ENCODE measurements around the gene ACTRT2.

DNA sequence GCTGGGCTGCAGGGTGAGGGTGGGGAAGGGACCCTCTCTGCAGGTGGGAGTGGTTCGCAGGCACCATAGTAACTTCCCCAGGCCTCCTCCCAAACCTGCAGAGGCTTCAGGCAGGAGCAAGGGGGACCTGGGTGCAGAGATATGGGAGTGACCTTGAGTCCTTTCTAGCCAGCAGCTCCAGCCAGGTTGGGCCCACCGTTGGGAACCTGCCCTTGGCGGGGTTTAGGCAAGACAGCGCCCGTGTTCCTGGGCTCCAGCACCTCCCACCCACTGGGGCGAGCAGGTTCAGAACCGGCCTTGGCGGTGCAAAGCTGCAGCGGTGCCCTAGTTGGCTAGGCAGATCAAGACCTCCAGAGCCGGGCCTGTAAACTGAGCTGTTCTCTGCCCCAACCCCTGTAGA lies 45.6 kb downstream of the ACTRT2 start:
- TF ChIP-seq, protein P1, sequence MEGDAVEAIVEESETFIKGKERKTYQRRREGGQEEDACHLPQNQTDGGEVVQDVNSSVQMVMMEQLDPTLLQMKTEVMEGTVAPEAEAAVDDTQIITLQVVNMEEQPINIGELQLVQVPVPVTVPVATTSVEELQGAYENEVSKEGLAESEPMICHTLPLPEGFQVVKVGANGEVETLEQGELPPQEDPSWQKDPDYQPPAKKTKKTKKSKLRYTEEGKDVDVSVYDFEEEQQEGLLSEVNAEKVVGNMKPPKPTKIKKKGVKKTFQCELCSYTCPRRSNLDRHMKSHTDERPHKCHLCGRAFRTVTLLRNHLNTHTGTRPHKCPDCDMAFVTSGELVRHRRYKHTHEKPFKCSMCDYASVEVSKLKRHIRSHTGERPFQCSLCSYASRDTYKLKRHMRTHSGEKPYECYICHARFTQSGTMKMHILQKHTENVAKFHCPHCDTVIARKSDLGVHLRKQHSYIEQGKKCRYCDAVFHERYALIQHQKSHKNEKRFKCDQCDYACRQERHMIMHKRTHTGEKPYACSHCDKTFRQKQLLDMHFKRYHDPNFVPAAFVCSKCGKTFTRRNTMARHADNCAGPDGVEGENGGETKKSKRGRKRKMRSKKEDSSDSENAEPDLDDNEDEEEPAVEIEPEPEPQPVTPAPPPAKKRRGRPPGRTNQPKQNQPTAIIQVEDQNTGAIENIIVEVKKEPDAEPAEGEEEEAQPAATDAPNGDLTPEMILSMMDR (IDR thresholded peaks at IDR 0.05): no peak
- TF ChIP-seq, protein P2, sequence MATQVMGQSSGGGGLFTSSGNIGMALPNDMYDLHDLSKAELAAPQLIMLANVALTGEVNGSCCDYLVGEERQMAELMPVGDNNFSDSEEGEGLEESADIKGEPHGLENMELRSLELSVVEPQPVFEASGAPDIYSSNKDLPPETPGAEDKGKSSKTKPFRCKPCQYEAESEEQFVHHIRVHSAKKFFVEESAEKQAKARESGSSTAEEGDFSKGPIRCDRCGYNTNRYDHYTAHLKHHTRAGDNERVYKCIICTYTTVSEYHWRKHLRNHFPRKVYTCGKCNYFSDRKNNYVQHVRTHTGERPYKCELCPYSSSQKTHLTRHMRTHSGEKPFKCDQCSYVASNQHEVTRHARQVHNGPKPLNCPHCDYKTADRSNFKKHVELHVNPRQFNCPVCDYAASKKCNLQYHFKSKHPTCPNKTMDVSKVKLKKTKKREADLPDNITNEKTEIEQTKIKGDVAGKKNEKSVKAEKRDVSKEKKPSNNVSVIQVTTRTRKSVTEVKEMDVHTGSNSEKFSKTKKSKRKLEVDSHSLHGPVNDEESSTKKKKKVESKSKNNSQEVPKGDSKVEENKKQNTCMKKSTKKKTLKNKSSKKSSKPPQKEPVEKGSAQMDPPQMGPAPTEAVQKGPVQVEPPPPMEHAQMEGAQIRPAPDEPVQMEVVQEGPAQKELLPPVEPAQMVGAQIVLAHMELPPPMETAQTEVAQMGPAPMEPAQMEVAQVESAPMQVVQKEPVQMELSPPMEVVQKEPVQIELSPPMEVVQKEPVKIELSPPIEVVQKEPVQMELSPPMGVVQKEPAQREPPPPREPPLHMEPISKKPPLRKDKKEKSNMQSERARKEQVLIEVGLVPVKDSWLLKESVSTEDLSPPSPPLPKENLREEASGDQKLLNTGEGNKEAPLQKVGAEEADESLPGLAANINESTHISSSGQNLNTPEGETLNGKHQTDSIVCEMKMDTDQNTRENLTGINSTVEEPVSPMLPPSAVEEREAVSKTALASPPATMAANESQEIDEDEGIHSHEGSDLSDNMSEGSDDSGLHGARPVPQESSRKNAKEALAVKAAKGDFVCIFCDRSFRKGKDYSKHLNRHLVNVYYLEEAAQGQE (IDR thresholded peaks at IDR 0.05; ENCODE audit: low read depth, low read length): no peak
- no peak for TF ChIP-seq EP300 (IDR thresholded peaks at IDR 0.05; ENCODE audit: borderline replicate concordance in 1 of 2, low read depth in 1 of 2, low read length in 1 of 2)

Measured in SK-N-SH (cell line).